ENCODE data around the gene INS. TPM values are rescaled to one million over a fixed set of nuclear protein-coding genes. Genes with fewer than 3 reads are reported as not detected.

The INS gene
- total and polyA plus RNA-seq, 2 of the 13 experiments (the other 11 are each of a cell fraction or from before 2014, with no cell fraction given), result not detected

DNA sequence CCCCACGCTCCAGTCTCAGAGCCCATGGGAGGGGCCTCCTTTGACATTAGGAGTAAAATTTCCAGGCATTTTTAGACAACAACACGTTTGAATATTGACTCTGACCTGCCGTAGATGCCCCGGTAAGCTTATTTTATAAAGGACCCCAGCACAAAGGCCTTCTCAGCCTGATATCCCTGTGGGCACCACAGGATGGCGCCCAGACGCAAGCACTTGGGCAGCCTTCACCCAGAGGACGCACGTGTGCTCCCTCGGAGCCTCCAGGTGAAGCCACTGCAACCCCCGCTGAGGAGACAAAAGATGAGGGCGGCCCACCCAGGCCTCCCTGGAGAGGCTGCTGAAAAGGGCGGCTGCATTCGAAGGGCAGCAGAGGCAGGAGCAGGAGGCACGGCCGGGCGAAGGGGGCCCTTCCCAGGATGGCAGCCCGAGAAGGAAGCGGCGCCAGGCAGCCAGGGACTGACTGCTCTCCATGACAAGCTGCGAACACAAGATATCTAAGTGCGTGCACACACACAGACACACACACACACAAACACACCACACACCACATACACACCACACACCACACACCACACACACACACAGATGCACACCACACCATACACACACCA, 25.8 kb upstream of the INS start (continued):
- TF ChIP-seq NONO (IDR thresholded peaks at IDR 0.05) (no peak), NONO (CRISPR knock-in tag; conservative IDR thresholded peaks at IDR 0.05) (no peak), ZNF629 (CRISPR knock-in tag; conservative IDR thresholded peaks at IDR 0.05) (no peak), ZFP82 (CRISPR knock-in tag; IDR thresholded peaks at IDR 0.05; ENCODE audit: borderline replicate concordance) (no peak), SP2 (CRISPR knock-in tag; IDR thresholded peaks at IDR 0.05) (no peak), EHMT2 (IDR thresholded peaks at IDR 0.05; ENCODE audit: borderline replicate concordance, low read depth, low read length) (no peak), SP1 (IDR thresholded peaks at IDR 0.05) (no peak), SP1 (CRISPR knock-in tag; IDR thresholded peaks at IDR 0.05) (no peak), ZNF460 (CRISPR knock-in tag; IDR thresholded peaks at IDR 0.05; ENCODE audit: borderline replicate concordance) (no peak), ZBTB1 (CRISPR knock-in tag; IDR thresholded peaks at IDR 0.05; ENCODE audit: borderline replicate concordance) (no peak), REL (CRISPR knock-in tag; conservative IDR thresholded peaks at IDR 0.05) (no peak), ZNF256 (CRISPR knock-in tag; conservative IDR thresholded peaks at IDR 0.05) (no peak)
- TF ChIP-seq, protein P1, sequence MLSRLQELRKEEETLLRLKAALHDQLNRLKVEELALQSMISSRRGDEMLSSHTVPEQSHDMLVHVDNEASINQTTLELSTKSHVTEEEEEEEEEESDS (CRISPR knock-in tag; IDR thresholded peaks at IDR 0.05; ENCODE audit: borderline replicate concordance), result no peak
- TF ChIP-seq, protein P2, sequence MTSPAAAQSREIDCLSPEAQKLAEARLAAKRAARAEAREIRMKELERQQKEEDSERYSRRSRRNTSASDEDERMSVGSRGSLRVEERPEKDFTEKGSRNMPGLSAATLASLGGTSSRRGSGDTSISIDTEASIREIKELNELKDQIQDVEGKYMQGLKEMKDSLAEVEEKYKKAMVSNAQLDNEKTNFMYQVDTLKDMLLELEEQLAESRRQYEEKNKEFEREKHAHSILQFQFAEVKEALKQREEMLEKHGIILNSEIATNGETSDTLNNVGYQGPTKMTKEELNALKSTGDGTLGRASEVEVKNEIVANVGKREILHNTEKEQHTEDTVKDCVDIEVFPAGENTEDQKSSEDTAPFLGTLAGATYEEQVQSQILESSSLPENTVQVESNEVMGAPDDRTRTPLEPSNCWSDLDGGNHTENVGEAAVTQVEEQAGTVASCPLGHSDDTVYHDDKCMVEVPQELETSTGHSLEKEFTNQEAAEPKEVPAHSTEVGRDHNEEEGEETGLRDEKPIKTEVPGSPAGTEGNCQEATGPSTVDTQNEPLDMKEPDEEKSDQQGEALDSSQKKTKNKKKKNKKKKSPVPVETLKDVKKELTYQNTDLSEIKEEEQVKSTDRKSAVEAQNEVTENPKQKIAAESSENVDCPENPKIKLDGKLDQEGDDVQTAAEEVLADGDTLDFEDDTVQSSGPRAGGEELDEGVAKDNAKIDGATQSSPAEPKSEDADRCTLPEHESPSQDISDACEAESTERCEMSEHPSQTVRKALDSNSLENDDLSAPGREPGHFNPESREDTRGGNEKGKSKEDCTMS (CRISPR knock-in tag; conservative IDR thresholded peaks at IDR 0.05), result no peak
- TF ChIP-seq, protein P3, sequence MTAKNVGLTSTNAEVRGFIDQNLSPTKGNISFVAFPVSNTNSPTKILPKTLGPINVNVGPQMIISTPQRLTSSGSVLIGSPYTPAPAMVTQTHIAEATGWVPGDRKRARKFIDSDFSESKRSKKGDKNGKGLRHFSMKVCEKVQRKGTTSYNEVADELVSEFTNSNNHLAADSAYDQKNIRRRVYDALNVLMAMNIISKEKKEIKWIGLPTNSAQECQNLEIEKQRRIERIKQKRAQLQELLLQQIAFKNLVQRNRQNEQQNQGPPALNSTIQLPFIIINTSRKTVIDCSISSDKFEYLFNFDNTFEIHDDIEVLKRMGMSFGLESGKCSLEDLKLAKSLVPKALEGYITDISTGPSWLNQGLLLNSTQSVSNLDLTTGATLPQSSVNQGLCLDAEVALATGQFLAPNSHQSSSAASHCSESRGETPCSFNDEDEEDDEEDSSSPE (CRISPR knock-in tag; IDR thresholded peaks at IDR 0.05), result 0 out of 2 replicates have a peak, but pooled peaks have one; percentile 23
- TF ChIP-seq, protein P4, sequence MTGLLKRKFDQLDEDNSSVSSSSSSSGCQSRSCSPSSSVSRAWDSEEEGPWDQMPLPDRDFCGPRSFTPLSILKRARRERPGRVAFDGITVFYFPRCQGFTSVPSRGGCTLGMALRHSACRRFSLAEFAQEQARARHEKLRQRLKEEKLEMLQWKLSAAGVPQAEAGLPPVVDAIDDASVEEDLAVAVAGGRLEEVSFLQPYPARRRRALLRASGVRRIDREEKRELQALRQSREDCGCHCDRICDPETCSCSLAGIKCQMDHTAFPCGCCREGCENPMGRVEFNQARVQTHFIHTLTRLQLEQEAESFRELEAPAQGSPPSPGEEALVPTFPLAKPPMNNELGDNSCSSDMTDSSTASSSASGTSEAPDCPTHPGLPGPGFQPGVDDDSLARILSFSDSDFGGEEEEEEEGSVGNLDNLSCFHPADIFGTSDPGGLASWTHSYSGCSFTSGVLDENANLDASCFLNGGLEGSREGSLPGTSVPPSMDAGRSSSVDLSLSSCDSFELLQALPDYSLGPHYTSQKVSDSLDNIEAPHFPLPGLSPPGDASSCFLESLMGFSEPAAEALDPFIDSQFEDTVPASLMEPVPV (CRISPR knock-in tag; IDR thresholded peaks at IDR 0.05), result no peak
- TF ChIP-seq, protein P5, sequence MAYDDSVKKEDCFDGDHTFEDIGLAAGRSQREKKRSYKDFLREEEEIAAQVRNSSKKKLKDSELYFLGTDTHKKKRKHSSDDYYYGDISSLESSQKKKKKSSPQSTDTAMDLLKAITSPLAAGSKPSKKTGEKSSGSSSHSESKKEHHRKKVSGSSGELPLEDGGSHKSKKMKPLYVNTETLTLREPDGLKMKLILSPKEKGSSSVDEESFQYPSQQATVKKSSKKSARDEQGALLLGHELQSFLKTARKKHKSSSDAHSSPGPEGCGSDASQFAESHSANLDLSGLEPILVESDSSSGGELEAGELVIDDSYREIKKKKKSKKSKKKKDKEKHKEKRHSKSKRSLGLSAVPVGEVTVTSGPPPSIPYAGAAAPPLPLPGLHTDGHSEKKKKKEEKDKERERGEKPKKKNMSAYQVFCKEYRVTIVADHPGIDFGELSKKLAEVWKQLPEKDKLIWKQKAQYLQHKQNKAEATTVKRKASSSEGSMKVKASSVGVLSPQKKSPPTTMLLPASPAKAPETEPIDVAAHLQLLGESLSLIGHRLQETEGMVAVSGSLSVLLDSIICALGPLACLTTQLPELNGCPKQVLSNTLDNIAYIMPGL (CRISPR knock-in tag; IDR thresholded peaks at IDR 0.05; ENCODE audit: borderline replicate concordance in 1 of 2, low read depth in 1 of 2), result no peak

Measured in HepG2 (cell line).